ENCODE data around the gene RMND5A. TPM values are rescaled to one million over a fixed set of nuclear protein-coding genes. Genes with fewer than 3 reads are reported as not detected.

Gene RMND5A
- total RNA-seq, 2 experiments from 2014 or later, result 56.5 to 57.3 TPM

GRCh38 chr2:86746939-86747338 lies 26.8 kb downstream of the RMND5A start:
- Mint-ChIP-seq H3K27ac (peak overlapping the region; percentile 77), H3K36me3 (ENCODE audit: low read depth) (peaks cover 60% of the 10 kb centered on the region), H3K9me3 (peaks cover 10% of the 10 kb centered on the region), H3K27me3 (no peaks in the 10 kb centered on the region), H3K4me3 (no peak overlapping the region), H3K4me1 (ENCODE audit: low read depth) (peaks cover 54% of the 10 kb centered on the region)
- DNase-seq, result no peak
- no peak for TF ChIP-seq CTCF (IDR thresholded peaks at IDR 0.05)
- ChIA-PET CTCF (interaction anchor here (2.8 kb wide), 1 partner anchor 17 kb away, joined by 21 read pairs; no protein-coding TSS in a partner anchor), POLR2A (interaction anchor here (0.6 kb wide), 1 partner anchor 144 kb away, joined by 3 read pairs; no protein-coding TSS in a partner anchor)
- ATAC-seq, result peak; percentile 17
- intact Hi-C loops (cut with micrococcal nuclease), result no loop called here

- peak overlapping the region; percentile 72 for H3K27ac Mint-ChIP-seq
Observed at GRCh38 chr2:86747711-86748639, 27.9 kb downstream of the RMND5A start.

GRCh38 chr2:86750240-86750839 lies 30.2 kb downstream of the RMND5A start:
- H3K36me3 Mint-ChIP-seq (ENCODE audit: low read depth), result peaks cover 68% of the 10 kb centered on the region
- CTCF ChIA-PET, result no interaction called here
- peaks cover 10% of the 10 kb centered on the region for H3K9me3 Mint-ChIP-seq
- H3K27me3 Mint-ChIP-seq, result no peaks in the 10 kb centered on the region
- no peak for TF ChIP-seq CTCF (IDR thresholded peaks at IDR 0.05)
- no peak overlapping the region for H3K4me3 Mint-ChIP-seq
- ATAC-seq (no peak), DNase-seq (no peak)
- POLR2A ChIA-PET, result no interaction called here
- intact Hi-C loops (cut with micrococcal nuclease), result no loop called here
- peaks cover 41% of the 10 kb centered on the region for H3K4me1 Mint-ChIP-seq (ENCODE audit: low read depth)
- H3K27ac Mint-ChIP-seq, result peak overlapping the region; percentile 66

More at GRCh38 chr2:86747711-86748639, 27.9 kb downstream of the RMND5A start:
- H3K27me3 Mint-ChIP-seq, result no peaks in the 10 kb centered on the region
- ChIA-PET POLR2A (interaction anchor here (0.7 to 1.5 kb wide), 2 partner anchors 38 to 43 kb away, joined by 3 to 4 read pairs; partner anchors contain the start of gene CD8A), CTCF (interaction anchor here (1.2 to 2.8 kb wide), 2 partner anchors 16 to 22 kb away, joined by 3 to 21 read pairs; no protein-coding TSS in a partner anchor)
- intact Hi-C loops (cut with micrococcal nuclease), result no loop called here
- H3K9me3 Mint-ChIP-seq, result peaks cover 10% of the 10 kb centered on the region
- peaks cover 50% of the 10 kb centered on the region for H3K4me1 Mint-ChIP-seq (ENCODE audit: low read depth)
- ATAC-seq (peak; percentile 77), DNase-seq (peak; percentile 52)
- no peak for TF ChIP-seq CTCF (IDR thresholded peaks at IDR 0.05)
- H3K4me3 Mint-ChIP-seq, result no peak overlapping the region
- peaks cover 67% of the 10 kb centered on the region for H3K36me3 Mint-ChIP-seq (ENCODE audit: low read depth)

GRCh38 chr2:86751778-86752177 lies 31.7 kb downstream of the RMND5A start:
- Mint-ChIP-seq H3K4me3 (no peak overlapping the region), H3K9me3 (peaks cover 10% of the 10 kb centered on the region), H3K27ac (no peak overlapping the region), H3K4me1 (ENCODE audit: low read depth) (peaks cover 30% of the 10 kb centered on the region), H3K36me3 (ENCODE audit: low read depth) (peaks cover 73% of the 10 kb centered on the region), H3K27me3 (no peaks in the 10 kb centered on the region)
- no peak for ATAC-seq
- DNase-seq, result no peak
- CTCF ChIA-PET, result interaction anchor here (1.1 to 1.3 kb wide), 2 partner anchors 8 to 30 kb away, joined by 3 read pairs; no protein-coding TSS in a partner anchor
- intact Hi-C loops (cut with micrococcal nuclease), result no loop called here
- POLR2A ChIA-PET, result no interaction called here
- no peak for TF ChIP-seq CTCF (IDR thresholded peaks at IDR 0.05)
